GM10248 (cell line): ENCODE results near the gene LDLRAD4.

Experiments used
- CTCF ChIA-PET: fragments of 300-600 bp; sonication (Branson Sonifier 250); formaldehyde crosslinking; extraction: SDS; loops from one replicate; lab custom pipeline; 2021; ENCODE audit warnings: antibody characterized with exemption; lab: Yijun Ruan, JAX
- POLR2A ChIA-PET: fragments of 350-650 bp; sonication (Branson Sonifier 250); formaldehyde crosslinking; extraction: SDS; loops from one replicate; lab custom pipeline; 2020; ENCODE audit warnings: antibody characterized with exemption; lab: Yijun Ruan, JAX
- DNase-seq: peaks from one replicate; pipeline ENCODE4 v3.0.0; 2012; ENCODE audit errors: extremely low spot score
- TF ChIP-seq, protein P1 (sequence below): IDR thresholded peaks from 2 replicates; pipeline ENCODE4 v1.5.1; 2012; ENCODE audit warnings: mild to moderate bottlenecking, low read depth; ENCODE audit errors: extremely low read depth, missing control alignments, control extremely low read depth

The LDLRAD4 gene

DNA sequence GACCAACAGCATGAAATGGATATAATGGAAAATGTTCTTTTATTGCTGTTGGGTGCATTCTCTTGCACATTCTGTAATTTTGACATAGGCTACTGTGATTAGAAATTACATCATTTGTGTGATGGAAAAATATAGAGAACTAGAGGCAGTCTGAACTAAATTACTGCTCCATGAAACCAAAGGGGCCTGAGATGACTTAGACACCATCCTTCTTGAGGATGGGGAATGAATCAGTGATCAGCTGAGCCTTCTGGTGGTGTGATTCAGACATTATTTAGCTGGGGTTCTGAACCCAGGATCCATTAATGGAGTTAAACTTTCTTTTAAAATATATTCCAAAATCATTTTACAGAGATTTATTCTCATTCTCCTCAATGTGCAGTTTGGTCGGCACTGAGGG, 135.8 kb downstream of the LDLRAD4 start:
- CTCF ChIA-PET, result no interaction called here
- DNase-seq, result no peak
- POLR2A ChIA-PET, result no interaction called here
- TF ChIP-seq, protein P1, sequence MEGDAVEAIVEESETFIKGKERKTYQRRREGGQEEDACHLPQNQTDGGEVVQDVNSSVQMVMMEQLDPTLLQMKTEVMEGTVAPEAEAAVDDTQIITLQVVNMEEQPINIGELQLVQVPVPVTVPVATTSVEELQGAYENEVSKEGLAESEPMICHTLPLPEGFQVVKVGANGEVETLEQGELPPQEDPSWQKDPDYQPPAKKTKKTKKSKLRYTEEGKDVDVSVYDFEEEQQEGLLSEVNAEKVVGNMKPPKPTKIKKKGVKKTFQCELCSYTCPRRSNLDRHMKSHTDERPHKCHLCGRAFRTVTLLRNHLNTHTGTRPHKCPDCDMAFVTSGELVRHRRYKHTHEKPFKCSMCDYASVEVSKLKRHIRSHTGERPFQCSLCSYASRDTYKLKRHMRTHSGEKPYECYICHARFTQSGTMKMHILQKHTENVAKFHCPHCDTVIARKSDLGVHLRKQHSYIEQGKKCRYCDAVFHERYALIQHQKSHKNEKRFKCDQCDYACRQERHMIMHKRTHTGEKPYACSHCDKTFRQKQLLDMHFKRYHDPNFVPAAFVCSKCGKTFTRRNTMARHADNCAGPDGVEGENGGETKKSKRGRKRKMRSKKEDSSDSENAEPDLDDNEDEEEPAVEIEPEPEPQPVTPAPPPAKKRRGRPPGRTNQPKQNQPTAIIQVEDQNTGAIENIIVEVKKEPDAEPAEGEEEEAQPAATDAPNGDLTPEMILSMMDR, result no peak

GRCh38 chr18:13356032-13356431, 137.5 kb downstream of the LDLRAD4 start:
- TF ChIP-seq, protein P1, result no peak
- POLR2A ChIA-PET, result no interaction called here
- DNase-seq, result no peak
- CTCF ChIA-PET, result no interaction called here

- ChIA-PET POLR2A (no interaction called here), CTCF (no interaction called here)
- DNase-seq, result no peak
- TF ChIP-seq, protein P1, result no peak
Observed at GRCh38 chr18:13357289-13357688, 138.7 kb downstream of the LDLRAD4 start.

DNA sequence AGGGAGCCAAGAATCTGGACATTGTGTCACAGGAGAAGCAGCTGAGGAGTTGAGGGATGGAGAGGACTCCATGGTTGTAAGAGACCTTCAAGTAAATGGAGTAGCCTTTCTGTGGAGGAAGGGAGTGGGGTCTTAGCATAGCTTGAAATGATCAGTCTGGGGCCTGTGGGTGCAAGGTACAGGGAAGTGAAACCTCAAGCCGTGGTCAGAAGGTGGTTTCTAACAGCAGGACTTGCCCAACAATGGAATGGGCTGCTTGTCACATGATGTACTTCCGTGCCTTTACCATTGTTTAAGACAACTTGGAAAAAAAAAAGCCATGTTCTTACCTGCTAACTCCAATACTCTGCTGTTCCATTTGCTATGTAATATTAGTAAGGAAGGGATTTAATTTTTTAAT, 140.7 kb downstream of the LDLRAD4 start:
- peak; percentile 13 for DNase-seq
- TF ChIP-seq, protein P1, result no peak
- ChIA-PET POLR2A (no interaction called here), CTCF (interaction anchor here (2.1 kb wide), 1 partner anchor 270 kb away, joined by 5 read pairs; no protein-coding TSS in a partner anchor)

DNA sequence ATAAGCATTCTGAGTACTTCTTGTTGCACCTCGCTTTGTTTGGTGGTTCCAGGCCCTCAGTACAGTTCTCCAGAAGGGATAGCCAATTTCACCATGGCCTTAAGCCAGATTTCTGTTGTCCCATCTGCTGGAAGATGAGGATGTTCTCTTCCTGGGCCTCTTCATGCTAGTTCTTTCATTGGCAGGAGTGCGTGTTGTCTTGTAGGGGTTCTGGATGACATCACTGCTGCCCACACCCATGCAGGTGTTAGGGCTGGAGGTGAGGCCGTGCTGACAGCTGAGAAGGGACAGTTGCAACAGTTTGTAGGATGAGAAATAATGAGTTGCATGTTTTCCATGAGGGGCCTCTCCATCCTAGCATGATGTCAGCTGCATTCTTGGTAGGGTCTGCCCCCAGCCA, 142.9 kb downstream of the LDLRAD4 start:
- peak; percentile 4 for DNase-seq
- ChIA-PET POLR2A (no interaction called here), CTCF (no interaction called here)
- TF ChIP-seq, protein P1, result no peak

DNA sequence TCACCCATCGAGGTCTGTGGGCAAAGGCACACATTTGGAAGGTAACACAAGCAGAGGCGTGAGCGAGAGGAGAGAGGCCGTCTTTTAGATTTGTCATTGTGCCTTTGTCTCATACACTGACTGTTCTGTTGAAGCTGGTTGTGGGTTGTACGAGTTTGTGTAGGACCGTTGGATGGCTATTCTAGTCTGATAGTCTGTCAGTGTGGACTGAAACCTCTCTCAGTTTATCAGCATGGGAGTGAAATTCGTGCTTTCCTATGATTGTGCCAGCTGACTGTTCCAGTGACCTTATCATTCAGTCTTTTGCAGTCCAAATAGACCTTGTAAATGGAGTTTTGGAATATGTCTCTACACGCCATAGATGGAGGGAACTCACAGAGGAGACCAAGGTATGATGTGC, 143.5 kb downstream of the LDLRAD4 start:
- no peak for DNase-seq
- ChIA-PET CTCF (no interaction called here), POLR2A (no interaction called here)
- TF ChIP-seq, protein P1, result no peak

DNA sequence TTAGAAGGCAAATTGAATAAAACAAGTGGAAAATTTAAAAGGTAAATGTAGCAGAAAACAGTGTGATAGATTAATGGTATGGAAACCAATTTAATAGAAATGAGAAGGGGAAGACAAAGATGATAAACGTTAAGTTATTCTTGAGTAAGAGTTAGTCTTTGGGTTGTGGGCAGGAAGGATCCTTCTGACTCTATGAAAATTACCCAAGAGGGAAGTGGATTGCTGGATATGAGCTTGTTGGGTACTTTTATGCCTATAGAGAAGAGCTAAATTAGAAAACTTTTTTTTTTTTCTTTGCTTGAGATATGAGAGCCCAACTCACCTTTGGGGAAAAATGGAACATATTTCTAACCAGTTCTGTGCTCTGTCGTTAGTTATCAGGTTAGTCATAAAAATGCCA, 144.0 kb downstream of the LDLRAD4 start:
- CTCF ChIA-PET, result interaction anchor here (0.5 to 0.9 kb wide), 2 partner anchors 9 to 312 kb away, joined by 3 to 5 read pairs; no protein-coding TSS in a partner anchor
- POLR2A ChIA-PET, result no interaction called here

More for the DNA sequence above, 144.0 kb downstream of the LDLRAD4 start:
- DNase-seq, result no peak
- TF ChIP-seq, protein P1, result no peak
